ENCODE measurements around the gene OSTM1. TPM values are rescaled to one million over a fixed set of nuclear protein-coding genes. Genes with fewer than 3 reads are reported as not detected.

OSTM1 gene
- total and polyA plus RNA-seq, 2 of the 13 experiments (the other 11 are each of a cell fraction or from before 2014, with no cell fraction given): 8.7 to 20.5 TPM

- CTCF ChIA-PET (ENCODE audit: low intra/inter-chr PET ratio, low total read pairs): interaction anchor here (1.2 to 1.7 kb wide), 2 partner anchors 382 to 411 kb away, joined by 3 to 4 read pairs; no protein-coding TSS in a partner anchor
- FAIRE-seq: peak; percentile 60
- TF ChIP-seq UBTF (CRISPR knock-in tag; IDR thresholded peaks at IDR 0.05): no peak
- 0 out of 2 replicates have a peak, but pooled peaks have one; percentile 27 for TF ChIP-seq AHDC1 (CRISPR knock-in tag; IDR thresholded peaks at IDR 0.05; ENCODE audit: borderline replicate concordance)
- TF ChIP-seq CSRNP1 (CRISPR knock-in tag; IDR thresholded peaks at IDR 0.05): no peak
- TF ChIP-seq BCL6 (CRISPR knock-in tag; IDR thresholded peaks at IDR 0.05): peak; percentile 30; the same call in 1 of the 2 replicates
- no peak for TF ChIP-seq MAZ (IDR thresholded peaks at IDR 0.05; ENCODE audit: borderline replicate concordance, low read depth, low read length)
- TF ChIP-seq MAZ (CRISPR knock-in tag; IDR thresholded peaks at IDR 0.05; ENCODE audit: low read depth): 0 out of 2 replicates have a peak, but pooled peaks have one; percentile 37
- TF ChIP-seq CTCF (CRISPR knock-in tag; IDR thresholded peaks at IDR 0.05): peak; percentile 72
- peak; percentile 43; the same call in 1 of the 2 replicates for TF ChIP-seq ZNF644 (CRISPR knock-in tag; IDR thresholded peaks at IDR 0.05; ENCODE audit: low read depth)
- no peak for TF ChIP-seq ZNF274 (CRISPR knock-in tag; IDR thresholded peaks at IDR 0.05)
Observed at GRCh38 chr6:108115598-108116058, 41.1 kb upstream of the OSTM1 start.

More at GRCh38 chr6:108115598-108116058, 41.1 kb upstream of the OSTM1 start:
- peak; percentile 73 for ATAC-seq
- Histone ChIP-seq H3K9me3 (ENCODE audit: low read length) (no peaks in the 10 kb centered on the region), H3K4me1 (ENCODE audit: insufficient read depth, low read length) (peaks cover 18% of the 10 kb centered on the region), H3K36me3 (replicated peaks in 1 of 2; ENCODE audit: control insufficient read depth in 1 of 2, insufficient read depth in 2 of 2, low read length in 2 of 2) (no peaks in the 10 kb centered on the region), H4K20me1 (ENCODE audit: insufficient read depth, low read length) (no peaks in the 10 kb centered on the region), H3K27ac (ENCODE audit: extremely low read length, insufficient read depth, low read length) (no peak overlapping the region), H3K9ac (ENCODE audit: insufficient read depth, low read depth, low read length) (no peak overlapping the region), H3K27me3 (ENCODE audit: control insufficient read depth in 1 of 2, insufficient read depth in 2 of 2, low read length in 2 of 2) (peaks cover 4 to 68% of the 10 kb centered on the region in 2 experiments), H2AFZ (ENCODE audit: low read length) (no peak overlapping the region), H3K4me3 (replicated peaks in 1 of 3; ENCODE audit: insufficient read depth in 1 of 3, low read depth in 2 of 3, low read length in 3 of 3) (peak overlapping the region in 1 of 3 experiments; percentile 16; a peak in 1 of 6 replicates), H3K4me2 (ENCODE audit: low read depth, low read length) (peak overlapping the region; percentile 18; the same call in 1 of the 2 replicates), H3K79me2 (ENCODE audit: insufficient read depth, low read length) (no peaks in the 10 kb centered on the region)
- no TSS peak for BruUV-seq (replicated peaks)
- intact Hi-C loops (cut with micrococcal nuclease; ENCODE audit: unreplicated experiment): loop anchor here (2.0 kb wide), 1 partner anchor 57 kb away; no protein-coding TSS in a partner anchor
- POLR2A ChIA-PET: no interaction called here
- DNase-seq (ENCODE audit: low spot score): peak; percentile 47
- 14% methylated on average over 16 of the region's 20 CpGs for WGBS (ENCODE audit: low lambda C conversion rate)
- in situ Hi-C loops (cut with HindIII; ENCODE audit: extremely low pct_ligation_motif_present, low pct_unique_long_range_greater_than_20kb): no loop called here
